Fibroblast of peridontal ligament (primary cell): ENCODE data around the gene SERPINE1.

Experiments used
- DNase-seq: peaks from one replicate; pipeline ENCODE4 v3.0.0-alpha.2; 2010; ENCODE audit errors: extremely low read depth

The SERPINE1 gene

GRCh38 chr7:101156277-101156676 is 29.4 kb downstream of the SERPINE1 start:
- no peak for DNase-seq

GRCh38 chr7:101156866-101157589 is 30.1 kb downstream of the SERPINE1 start:
- no peak for DNase-seq

- DNase-seq = no peak
These were observed 33.1 kb downstream of the SERPINE1 start for GRCh38 chr7:101159696-101160674.

GRCh38 chr7:101160910-101161309 is 34.0 kb downstream of the SERPINE1 start:
- DNase-seq = no peak

- no peak for DNase-seq
These were observed 35.0 kb downstream of the SERPINE1 start for GRCh38 chr7:101161692-101162471.

- DNase-seq = no peak
These were observed 35.8 kb downstream of the SERPINE1 start for GRCh38 chr7:101162551-101163278.

GRCh38 chr7:101163279-101164070 is 36.6 kb downstream of the SERPINE1 start:
- no peak for DNase-seq

GRCh38 chr7:101164071-101164840 is 37.4 kb downstream of the SERPINE1 start:
- DNase-seq = peak; percentile 44

- peak; percentile 79 for DNase-seq
These were observed 38.4 kb downstream of the SERPINE1 start, which contains the start of gene VGF for GRCh38 chr7:101165075-101165957. VGF (minus strand) TSS chr7:101165569; CDS start chr7:101164843, 726 bp downstream.

- no peak for DNase-seq
These were observed 39.2 kb downstream of the SERPINE1 start for GRCh38 chr7:101165958-101166647.

- no peak for DNase-seq
These were observed 39.7 kb downstream of the SERPINE1 start for GRCh38 chr7:101166648-101166908.

- DNase-seq = no peak
These were observed 40.2 kb downstream of the SERPINE1 start for GRCh38 chr7:101166909-101167644.

- no peak for DNase-seq
These were observed 40.9 kb downstream of the SERPINE1 start for GRCh38 chr7:101167645-101168411.

- DNase-seq = no peak
These were observed 41.6 kb downstream of the SERPINE1 start for GRCh38 chr7:101168412-101169049.

GRCh38 chr7:101169110-101169837 is 42.4 kb downstream of the SERPINE1 start:
- no peak for DNase-seq
